ENCODE data around the gene GCGR. TPM values are rescaled to one million over a fixed set of nuclear protein-coding genes. Genes with fewer than 3 reads are reported as not detected.

Gene GCGR
- total and polyA plus RNA-seq, 10 of the 15 experiments (the other 5 are each of a cell fraction or from before 2014, with no cell fraction given), result not detected

GRCh38 chr17:81860756-81861568, 57.0 kb downstream of the GCGR start (continued):
- no peak; the same call in 1 of the 2 replicates for TF ChIP-seq CHD1 (IDR thresholded peaks at IDR 0.05; ENCODE audit: low read depth, low read length)
- no peak for TF ChIP-seq ESRRA (IDR thresholded peaks at IDR 0.05; ENCODE audit: low read length)
- TF ChIP-seq ELK1 (IDR thresholded peaks at IDR 0.05; ENCODE audit: low read depth, low read length), result peak; percentile 95
- no peak for TF ChIP-seq ZNF24 (IDR thresholded peaks at IDR 0.05)
- TF ChIP-seq SMARCA5 (IDR thresholded peaks at IDR 0.05), result no peak
- TF ChIP-seq, protein P1, sequence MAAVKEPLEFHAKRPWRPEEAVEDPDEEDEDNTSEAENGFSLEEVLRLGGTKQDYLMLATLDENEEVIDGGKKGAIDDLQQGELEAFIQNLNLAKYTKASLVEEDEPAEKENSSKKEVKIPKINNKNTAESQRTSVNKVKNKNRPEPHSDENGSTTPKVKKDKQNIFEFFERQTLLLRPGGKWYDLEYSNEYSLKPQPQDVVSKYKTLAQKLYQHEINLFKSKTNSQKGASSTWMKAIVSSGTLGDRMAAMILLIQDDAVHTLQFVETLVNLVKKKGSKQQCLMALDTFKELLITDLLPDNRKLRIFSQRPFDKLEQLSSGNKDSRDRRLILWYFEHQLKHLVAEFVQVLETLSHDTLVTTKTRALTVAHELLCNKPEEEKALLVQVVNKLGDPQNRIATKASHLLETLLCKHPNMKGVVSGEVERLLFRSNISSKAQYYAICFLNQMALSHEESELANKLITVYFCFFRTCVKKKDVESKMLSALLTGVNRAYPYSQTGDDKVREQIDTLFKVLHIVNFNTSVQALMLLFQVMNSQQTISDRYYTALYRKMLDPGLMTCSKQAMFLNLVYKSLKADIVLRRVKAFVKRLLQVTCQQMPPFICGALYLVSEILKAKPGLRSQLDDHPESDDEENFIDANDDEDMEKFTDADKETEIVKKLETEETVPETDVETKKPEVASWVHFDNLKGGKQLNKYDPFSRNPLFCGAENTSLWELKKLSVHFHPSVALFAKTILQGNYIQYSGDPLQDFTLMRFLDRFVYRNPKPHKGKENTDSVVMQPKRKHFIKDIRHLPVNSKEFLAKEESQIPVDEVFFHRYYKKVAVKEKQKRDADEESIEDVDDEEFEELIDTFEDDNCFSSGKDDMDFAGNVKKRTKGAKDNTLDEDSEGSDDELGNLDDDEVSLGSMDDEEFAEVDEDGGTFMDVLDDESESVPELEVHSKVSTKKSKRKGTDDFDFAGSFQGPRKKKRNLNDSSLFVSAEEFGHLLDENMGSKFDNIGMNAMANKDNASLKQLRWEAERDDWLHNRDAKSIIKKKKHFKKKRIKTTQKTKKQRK (IDR thresholded peaks at IDR 0.05; ENCODE audit: low read depth, low read length), result peak; percentile 61; the same call in 1 of the 2 replicates
- peak; percentile 43; the same call in 1 of the 2 replicates for TF ChIP-seq EED (IDR thresholded peaks at IDR 0.05; ENCODE audit: low read depth)
- TF ChIP-seq JUNB (IDR thresholded peaks at IDR 0.05), result peak; percentile 56; the same call in 1 of the 2 replicates
- TF ChIP-seq, protein P2, sequence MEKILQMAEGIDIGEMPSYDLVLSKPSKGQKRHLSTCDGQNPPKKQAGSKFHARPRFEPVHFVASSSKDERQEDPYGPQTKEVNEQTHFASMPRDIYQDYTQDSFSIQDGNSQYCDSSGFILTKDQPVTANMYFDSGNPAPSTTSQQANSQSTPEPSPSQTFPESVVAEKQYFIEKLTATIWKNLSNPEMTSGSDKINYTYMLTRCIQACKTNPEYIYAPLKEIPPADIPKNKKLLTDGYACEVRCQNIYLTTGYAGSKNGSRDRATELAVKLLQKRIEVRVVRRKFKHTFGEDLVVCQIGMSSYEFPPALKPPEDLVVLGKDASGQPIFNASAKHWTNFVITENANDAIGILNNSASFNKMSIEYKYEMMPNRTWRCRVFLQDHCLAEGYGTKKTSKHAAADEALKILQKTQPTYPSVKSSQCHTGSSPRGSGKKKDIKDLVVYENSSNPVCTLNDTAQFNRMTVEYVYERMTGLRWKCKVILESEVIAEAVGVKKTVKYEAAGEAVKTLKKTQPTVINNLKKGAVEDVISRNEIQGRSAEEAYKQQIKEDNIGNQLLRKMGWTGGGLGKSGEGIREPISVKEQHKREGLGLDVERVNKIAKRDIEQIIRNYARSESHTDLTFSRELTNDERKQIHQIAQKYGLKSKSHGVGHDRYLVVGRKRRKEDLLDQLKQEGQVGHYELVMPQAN (conservative IDR thresholded peaks at IDR 0.05), result no peak; the same call in 1 of the 2 replicates
- peak; percentile 100 for TF ChIP-seq SP1 (IDR thresholded peaks at IDR 0.05; ENCODE audit: low read depth, low read length)
- TF ChIP-seq TCF3 (IDR thresholded peaks at IDR 0.05; ENCODE audit: borderline replicate concordance, insufficient read depth, low read depth, low read length), result peak; percentile 80; the same call in 1 of the 2 replicates
- TF ChIP-seq HDGF (IDR thresholded peaks at IDR 0.05), result peak; percentile 98
- TF ChIP-seq, protein P3, sequence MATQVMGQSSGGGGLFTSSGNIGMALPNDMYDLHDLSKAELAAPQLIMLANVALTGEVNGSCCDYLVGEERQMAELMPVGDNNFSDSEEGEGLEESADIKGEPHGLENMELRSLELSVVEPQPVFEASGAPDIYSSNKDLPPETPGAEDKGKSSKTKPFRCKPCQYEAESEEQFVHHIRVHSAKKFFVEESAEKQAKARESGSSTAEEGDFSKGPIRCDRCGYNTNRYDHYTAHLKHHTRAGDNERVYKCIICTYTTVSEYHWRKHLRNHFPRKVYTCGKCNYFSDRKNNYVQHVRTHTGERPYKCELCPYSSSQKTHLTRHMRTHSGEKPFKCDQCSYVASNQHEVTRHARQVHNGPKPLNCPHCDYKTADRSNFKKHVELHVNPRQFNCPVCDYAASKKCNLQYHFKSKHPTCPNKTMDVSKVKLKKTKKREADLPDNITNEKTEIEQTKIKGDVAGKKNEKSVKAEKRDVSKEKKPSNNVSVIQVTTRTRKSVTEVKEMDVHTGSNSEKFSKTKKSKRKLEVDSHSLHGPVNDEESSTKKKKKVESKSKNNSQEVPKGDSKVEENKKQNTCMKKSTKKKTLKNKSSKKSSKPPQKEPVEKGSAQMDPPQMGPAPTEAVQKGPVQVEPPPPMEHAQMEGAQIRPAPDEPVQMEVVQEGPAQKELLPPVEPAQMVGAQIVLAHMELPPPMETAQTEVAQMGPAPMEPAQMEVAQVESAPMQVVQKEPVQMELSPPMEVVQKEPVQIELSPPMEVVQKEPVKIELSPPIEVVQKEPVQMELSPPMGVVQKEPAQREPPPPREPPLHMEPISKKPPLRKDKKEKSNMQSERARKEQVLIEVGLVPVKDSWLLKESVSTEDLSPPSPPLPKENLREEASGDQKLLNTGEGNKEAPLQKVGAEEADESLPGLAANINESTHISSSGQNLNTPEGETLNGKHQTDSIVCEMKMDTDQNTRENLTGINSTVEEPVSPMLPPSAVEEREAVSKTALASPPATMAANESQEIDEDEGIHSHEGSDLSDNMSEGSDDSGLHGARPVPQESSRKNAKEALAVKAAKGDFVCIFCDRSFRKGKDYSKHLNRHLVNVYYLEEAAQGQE (IDR thresholded peaks at IDR 0.05; ENCODE audit: low read depth, low read length), result no peak
- TF ChIP-seq BCL11A (IDR thresholded peaks at IDR 0.05; ENCODE audit: low read depth, low read length), result no peak
- TF ChIP-seq CBFB (IDR thresholded peaks at IDR 0.05; ENCODE audit: low read depth), result no peak
